ENCODE results near the gene PRR14. TPM values are rescaled to one million over a fixed set of nuclear protein-coding genes. Genes with fewer than 3 reads are reported as not detected.
"Not testable (repeated sequence)": the region's sequence is repeated elsewhere in the genome, so short reads cannot be mapped to it uniquely, and the experiment has no call there.

The PRR14 gene
- polyA plus RNA-seq, 3 donors = 27.8 to 54.7 (median 30.6) TPM

- H3K27ac ChIP-seq (ENCODE audit: low read depth, low read length) = not testable (repeated sequence)
- WGBS, 3 donors = 93 to 95% (median 93%) methylated on average over 12 of the region's 12 CpGs
These were observed 52.3 kb downstream of the PRR14 start for GRCh38 chr16:30703071-30703470.

- H3K27ac ChIP-seq (ENCODE audit: low read depth, low read length) = no peak overlapping the region
- 92 to 95% (median 95%) methylated on average over 10 of the region's 10 CpGs for WGBS, 3 donors
These were observed 53.2 kb downstream of the PRR14 start for GRCh38 chr16:30703971-30704370.

Other genes starting within 250 kb of the PRR14 start
- 1 to 10 TPM; 4.2 to 6.4 (median 4.9) TPM for gene ZNF771, start 243.4 kb upstream of the PRR14 start, polyA plus RNA-seq
- gene DCTPP1, start 220.9 kb upstream of the PRR14 start, polyA plus RNA-seq = 10 to 100 TPM; 27.5 to 29.8 (median 29.2) TPM
- gene SEPHS2, start 205.1 kb upstream of the PRR14 start, polyA plus RNA-seq = 10 to 100 TPM; 25.0 to 45.0 (median 38.6) TPM
- gene ITGAL, start 178.2 kb upstream of the PRR14 start, polyA plus RNA-seq = 1 to 10 TPM; 1.2 to 5.3 (median 4.3) TPM
- gene ZNF768, start 124.4 kb upstream of the PRR14 start, polyA plus RNA-seq = 10 to 100 TPM; 17.8 to 33.9 (median 22.3) TPM
- gene ZNF747, start 116.1 kb upstream of the PRR14 start, polyA plus RNA-seq = 1 to 10 TPM; 3.8 to 6.1 (median 5.3) TPM
- 1 to 10 TPM; 3.0 to 4.8 (median 3.8) TPM for gene ZNF764, start 92.6 kb upstream of the PRR14 start, polyA plus RNA-seq
- gene ZNF688, start 79.2 kb upstream of the PRR14 start, polyA plus RNA-seq = 10 to 100 TPM in 1 of 3 donors, 1 to 10 TPM in 2; 8.7 to 21.9 (median 9.7) TPM
- gene ZNF785, start 65.3 kb upstream of the PRR14 start, polyA plus RNA-seq = 1 to 10 TPM; 3.8 to 5.7 (median 4.4) TPM
- 1 to 10 TPM; 3.7 to 4.2 (median 4.2) TPM for gene ZNF689, start 40.6 kb upstream of the PRR14 start, polyA plus RNA-seq
- gene FBRS, start 7.5 kb downstream of the PRR14 start, polyA plus RNA-seq = 10 to 100 TPM; 17.0 to 32.2 (median 32.1) TPM
- gene SRCAP, start 48.2 kb downstream of the PRR14 start, polyA plus RNA-seq = 10 to 100 TPM in 2 of 3 donors, 1 to 10 TPM in 1; 7.3 to 16.8 (median 16.5) TPM
- 10 to 100 TPM; 11.8 to 22.0 (median 15.2) TPM for gene PHKG2, start 97.5 kb downstream of the PRR14 start, polyA plus RNA-seq
- gene CFAP119, start 111.1 kb downstream of the PRR14 start, polyA plus RNA-seq = 1 to 10 TPM; 1.5 to 3.8 (median 1.6) TPM
- gene RNF40, start 111.4 kb downstream of the PRR14 start, polyA plus RNA-seq = 10 to 100 TPM; 26.3 to 65.7 (median 39.7) TPM
- gene ZNF629, start 136.2 kb downstream of the PRR14 start, polyA plus RNA-seq = 1 to 10 TPM; 3.4 to 6.2 (median 5.6) TPM
- 10 to 100 TPM; 11.8 to 52.1 (median 22.0) TPM for gene BCL7C, start 243.1 kb downstream of the PRR14 start, polyA plus RNA-seq
- 1 to 10 TPM; 1.9 to 9.2 (median 5.8) TPM for gene CTF1, start 245.7 kb downstream of the PRR14 start, polyA plus RNA-seq